Lower lobe of right lung (tissue), 2 donors: Measurements from ENCODE around the gene IMPDH1. TPM values are rescaled to one million over a fixed set of nuclear protein-coding genes. Genes with fewer than 3 reads are reported as not detected.

Source experiments
- ATAC-seq, 2 donors: fragments of 200-7000 bp; cut with Tn5 transposase; one replicate each; pipeline ENCODE4 v1.9.1; 2020 to 2022; ENCODE audit warnings: mild to moderate bottlenecking in 2 of 2, moderate library complexity in 2 of 2
- DNase-seq: peaks from one replicate; pipeline ENCODE4 v3.0.0-alpha.2; 2020
- H3K27ac ChIP-seq: fragments of 200-600 bp; one replicate; pipeline ENCODE4 v1.8.0; 2022
- H3K27me3 ChIP-seq: fragments of 200-600 bp; one replicate; pipeline ENCODE4 v1.8.0; 2022; ENCODE audit warnings: low read depth
- H3K36me3 ChIP-seq: fragments of 200-600 bp; one replicate; pipeline ENCODE4 v1.8.0; 2022; ENCODE audit warnings: mild to moderate bottlenecking
- H3K4me1 ChIP-seq: fragments of 200-600 bp; one replicate; pipeline ENCODE4 v1.8.0; 2022
- H3K4me3 ChIP-seq: fragments of 200-600 bp; one replicate; pipeline ENCODE4 v1.8.0; 2022; ENCODE audit warnings: mild to moderate bottlenecking
- H3K9me3 ChIP-seq: fragments of 200-600 bp; one replicate; pipeline ENCODE4 v1.8.0; 2022
- CTCF ChIP-seq: fragments of 200-600 bp; IDR thresholded peaks from one replicate; pipeline ENCODE4 v1.8.0; 2022; ENCODE audit warnings: antibody characterized with exemption, mild to moderate bottlenecking
- intact Hi-C: fragments of 100-400 bp; cut with DNase I; formaldehyde crosslinking; loops from one replicate; pipeline ENCODE4 v1.11.0; 2022
- total RNA-seq: library from RNA; stranded (reverse); fragmentation: NEBNext Ultra II Directional; extraction: Animal tissue kit (Norgen Biotek cat#: 25700); gene quantifications from one replicate; pipeline ENCODE4 v1.2.1, GENCODE V29; 2021
- donor health status: DM: no; HTN: yes; CAD: no; lungs with severe emphysema.

Gene IMPDH1
- total RNA-seq, 1 donor from 2014 or later, result 93.4 TPM

- ATAC-seq, result no peak
- intact Hi-C loops, result no loop called here
Observed at GRCh38 chr7:128450409-128450808, 40.6 kb upstream of the IMPDH1 start.

GRCh38 chr7:128448751-128449302 is 39.0 kb upstream of the IMPDH1 start:
- no peaks in the 10 kb centered on the region for H3K36me3 ChIP-seq
- DNase-seq (no peak), ATAC-seq (peak in 1 of 2 donors; percentile 61)
- H3K9me3 ChIP-seq, result no peaks in the 10 kb centered on the region
- H3K27me3 ChIP-seq, result no peaks in the 10 kb centered on the region
- peaks cover 2% of the 10 kb centered on the region for H3K4me1 ChIP-seq
- no peak for TF ChIP-seq CTCF
- no peak overlapping the region for H3K4me3 ChIP-seq
- intact Hi-C loops, result no loop called here
- no peak overlapping the region for H3K27ac ChIP-seq

More at GRCh38 chr7:128450409-128450808, 40.6 kb upstream of the IMPDH1 start:
- Histone ChIP-seq H3K4me3 (no peak overlapping the region), H3K27ac (no peak overlapping the region), H3K9me3 (no peaks in the 10 kb centered on the region), H3K4me1 (peaks cover 6% of the 10 kb centered on the region), H3K36me3 (no peaks in the 10 kb centered on the region), H3K27me3 (no peaks in the 10 kb centered on the region)
- no peak for DNase-seq
- TF ChIP-seq CTCF, result no peak

- DNase-seq (no peak), ATAC-seq (peak in 1 of 2 donors; percentile 53)
- Histone ChIP-seq H3K27ac (no peak overlapping the region), H3K36me3 (no peaks in the 10 kb centered on the region), H3K4me1 (no peaks in the 10 kb centered on the region), H3K4me3 (no peak overlapping the region), H3K9me3 (no peaks in the 10 kb centered on the region), H3K27me3 (no peaks in the 10 kb centered on the region)
- intact Hi-C loops, result no loop called here
- TF ChIP-seq CTCF, result no peak
Observed at GRCh38 chr7:128447941-128448564, 38.3 kb upstream of the IMPDH1 start.

- no peak overlapping the region for H3K4me3 ChIP-seq
- intact Hi-C loops, result no loop called here
- DNase-seq (no peak), ATAC-seq (no peak)
- H3K9me3 ChIP-seq, result no peaks in the 10 kb centered on the region
- H3K27ac ChIP-seq, result no peak overlapping the region
- TF ChIP-seq CTCF, result no peak
- no peaks in the 10 kb centered on the region for H3K4me1 ChIP-seq
- no peaks in the 10 kb centered on the region for H3K36me3 ChIP-seq
- no peaks in the 10 kb centered on the region for H3K27me3 ChIP-seq
Observed at GRCh38 chr7:128446306-128446705, 36.5 kb upstream of the IMPDH1 start.

- Histone ChIP-seq H3K4me3 (no peak overlapping the region), H3K4me1 (no peaks in the 10 kb centered on the region), H3K9me3 (no peaks in the 10 kb centered on the region), H3K27me3 (no peaks in the 10 kb centered on the region), H3K36me3 (no peaks in the 10 kb centered on the region), H3K27ac (no peak overlapping the region)
- DNase-seq (no peak), ATAC-seq (no peak)
- TF ChIP-seq CTCF, result no peak
- intact Hi-C loops, result no loop called here
Observed at GRCh38 chr7:128443831-128444600, 34.2 kb upstream of the IMPDH1 start.
